ENCODE measurements around the gene GLS. TPM values are rescaled to one million over a fixed set of nuclear protein-coding genes. Genes with fewer than 3 reads are reported as not detected.

Gene GLS
- total RNA-seq, 1 donor = 588 TPM

GRCh38 chr2:190980630-190981209, 100.1 kb downstream of the GLS start:
- DNase-seq (ENCODE audit: insufficient read length, low spot score, missing footprints) = no peak
- no peaks in the 10 kb centered on the region for H3K79me2 ChIP-seq (ENCODE audit: insufficient read depth, low read length)
- H3K4me1 ChIP-seq (ENCODE audit: insufficient read depth, low read length) = peaks cover 27% of the 10 kb centered on the region
- H3K27me3 ChIP-seq (ENCODE audit: insufficient read depth, low read length) = no peaks in the 10 kb centered on the region
- H3K4me3 ChIP-seq (ENCODE audit: insufficient read depth, low read length) = no peak overlapping the region
- H3K27ac ChIP-seq (ENCODE audit: low read depth, low read length) = peak overlapping the region; percentile 10
- H3K36me3 ChIP-seq (ENCODE audit: insufficient read depth, low read length) = peaks cover 100% of the 10 kb centered on the region
- H4K20me1 ChIP-seq (ENCODE audit: insufficient read depth, low read length) = peaks cover 32% of the 10 kb centered on the region
- TF ChIP-seq CTCF (IDR thresholded peaks at IDR 0.05; ENCODE audit: extremely low read depth, low read depth, low read length) = no peak
- H3K9me3 ChIP-seq (ENCODE audit: low read depth, low read length) = no peaks in the 10 kb centered on the region
- no peak overlapping the region for H3K4me2 ChIP-seq (ENCODE audit: insufficient read depth, low read length)
- H2AFZ ChIP-seq (ENCODE audit: low read length) = no peak overlapping the region

- Histone ChIP-seq H3K36me3 (ENCODE audit: insufficient read depth, low read length) (peaks cover 100% of the 10 kb centered on the region), H3K27me3 (ENCODE audit: insufficient read depth, low read length) (no peaks in the 10 kb centered on the region), H3K79me2 (ENCODE audit: insufficient read depth, low read length) (peaks cover 2% of the 10 kb centered on the region), H3K9me3 (ENCODE audit: low read depth, low read length) (no peaks in the 10 kb centered on the region), H4K20me1 (ENCODE audit: insufficient read depth, low read length) (peaks cover 32% of the 10 kb centered on the region), H3K4me1 (ENCODE audit: insufficient read depth, low read length) (peaks cover 27% of the 10 kb centered on the region), H3K4me3 (ENCODE audit: insufficient read depth, low read length) (no peak overlapping the region), H2AFZ (ENCODE audit: low read length) (no peak overlapping the region), H3K27ac (ENCODE audit: low read depth, low read length) (no peak overlapping the region), H3K4me2 (ENCODE audit: insufficient read depth, low read length) (no peak overlapping the region)
- DNase-seq (ENCODE audit: insufficient read length, low spot score, missing footprints) = no peak
- TF ChIP-seq CTCF (IDR thresholded peaks at IDR 0.05; ENCODE audit: extremely low read depth, low read depth, low read length) = no peak
Observed at GRCh38 chr2:190981333-190981732, 100.7 kb downstream of the GLS start.

- Histone ChIP-seq H3K4me3 (ENCODE audit: insufficient read depth, low read length) (no peak overlapping the region), H3K9me3 (ENCODE audit: low read depth, low read length) (no peaks in the 10 kb centered on the region), H3K4me1 (ENCODE audit: insufficient read depth, low read length) (peaks cover 27% of the 10 kb centered on the region), H3K36me3 (ENCODE audit: insufficient read depth, low read length) (peaks cover 100% of the 10 kb centered on the region), H2AFZ (ENCODE audit: low read length) (no peak overlapping the region), H3K27me3 (ENCODE audit: insufficient read depth, low read length) (no peaks in the 10 kb centered on the region), H3K79me2 (ENCODE audit: insufficient read depth, low read length) (peaks cover 3% of the 10 kb centered on the region), H4K20me1 (ENCODE audit: insufficient read depth, low read length) (peaks cover 32% of the 10 kb centered on the region), H3K4me2 (ENCODE audit: insufficient read depth, low read length) (no peak overlapping the region), H3K27ac (ENCODE audit: low read depth, low read length) (no peak overlapping the region)
- no peak for DNase-seq (ENCODE audit: insufficient read length, low spot score, missing footprints)
- TF ChIP-seq CTCF (IDR thresholded peaks at IDR 0.05; ENCODE audit: extremely low read depth, low read depth, low read length) = no peak
Observed at GRCh38 chr2:190981733-190982132, 101.1 kb downstream of the GLS start.

GRCh38 chr2:190982262-190983034, 101.8 kb downstream of the GLS start:
- no peak overlapping the region for H3K4me3 ChIP-seq (ENCODE audit: insufficient read depth, low read length)
- H3K4me1 ChIP-seq (ENCODE audit: insufficient read depth, low read length) = peaks cover 27% of the 10 kb centered on the region
- no peak overlapping the region for H3K4me2 ChIP-seq (ENCODE audit: insufficient read depth, low read length)
- peaks cover 3% of the 10 kb centered on the region for H3K79me2 ChIP-seq (ENCODE audit: insufficient read depth, low read length)
- no peak for DNase-seq (ENCODE audit: insufficient read length, low spot score, missing footprints)
- H4K20me1 ChIP-seq (ENCODE audit: insufficient read depth, low read length) = peaks cover 32% of the 10 kb centered on the region
- TF ChIP-seq CTCF (IDR thresholded peaks at IDR 0.05; ENCODE audit: extremely low read depth, low read depth, low read length) = no peak
- no peak overlapping the region for H3K27ac ChIP-seq (ENCODE audit: low read depth, low read length)
- H3K36me3 ChIP-seq (ENCODE audit: insufficient read depth, low read length) = peaks cover 100% of the 10 kb centered on the region
- no peaks in the 10 kb centered on the region for H3K27me3 ChIP-seq (ENCODE audit: insufficient read depth, low read length)
- no peak overlapping the region for H2AFZ ChIP-seq (ENCODE audit: low read length)
- H3K9me3 ChIP-seq (ENCODE audit: low read depth, low read length) = no peaks in the 10 kb centered on the region

Measured in osteoblast (primary cell).